ENCODE results near the gene TREML2. TPM values are rescaled to one million over a fixed set of nuclear protein-coding genes. Genes with fewer than 3 reads are reported as not detected.

The TREML2 gene
- total RNA-seq, 8 experiments from 2014 or later: 0.09 to 0.47 (median 0.20) TPM; not detected in 5

- H3K4me3 ChIP-seq: no peak overlapping the region
- 80% methylated on average over 1 of the region's 1 CpG; no CpG with 5 or more reads in 9 of the 10 experiments for WGBS, 10 experiments
- H3K27ac ChIP-seq: no peak overlapping the region
- ATAC-seq (replicated peaks in 6 of 8): no peak
- no peaks in the 10 kb centered on the region for H3K4me1 ChIP-seq (replicated peaks in 1 of 2)
- in situ Hi-C loops (cut with MboI; ENCODE audit: low pct_unique_long_range_greater_than_20kb in 2 of 9, low sequenced_read_pairs in 9 of 9, unreplicated experiment in 9 of 9): no loop called here
Observed at GRCh38 chr6:41163419-41163717, 37.6 kb downstream of the TREML2 start.

- in situ Hi-C loops (cut with MboI; ENCODE audit: low pct_unique_long_range_greater_than_20kb in 2 of 9, low sequenced_read_pairs in 9 of 9, unreplicated experiment in 9 of 9): no loop called here
- Histone ChIP-seq H3K4me1 (replicated peaks in 1 of 2) (no peaks in the 10 kb centered on the region), H3K4me3 (no peak within 1 kb of the TSS), H3K27ac (no peak within 1 kb of the TSS)
- ATAC-seq (replicated peaks in 6 of 8): peak in 1 of 8 experiments; percentile 33
- 50 to 100% (median 60%) methylated on average over 1 of the region's 10 CpGs; no CpG with 5 or more reads in 7 of the 10 experiments for WGBS, 10 experiments
Observed at GRCh38 chr6:41162687-41163418, 38.1 kb downstream of the TREML2 start, which contains the start of gene TREM2. Gene TREM2, minus strand, starts transcription at chr6:41163116. Its CDS starts 34 bp downstream, at chr6:41163082.

GRCh38 chr6:41161851-41162552 is 38.9 kb downstream of the TREML2 start:
- in situ Hi-C loops (cut with MboI; ENCODE audit: low pct_unique_long_range_greater_than_20kb in 2 of 9, low sequenced_read_pairs in 9 of 9, unreplicated experiment in 9 of 9): no loop called here
- 0 to 89% (median 60%) methylated on average over 1 to 9 of the region's 13 CpGs; no CpG with 5 or more reads in 1 of the 10 experiments for WGBS, 10 experiments

DNA sequence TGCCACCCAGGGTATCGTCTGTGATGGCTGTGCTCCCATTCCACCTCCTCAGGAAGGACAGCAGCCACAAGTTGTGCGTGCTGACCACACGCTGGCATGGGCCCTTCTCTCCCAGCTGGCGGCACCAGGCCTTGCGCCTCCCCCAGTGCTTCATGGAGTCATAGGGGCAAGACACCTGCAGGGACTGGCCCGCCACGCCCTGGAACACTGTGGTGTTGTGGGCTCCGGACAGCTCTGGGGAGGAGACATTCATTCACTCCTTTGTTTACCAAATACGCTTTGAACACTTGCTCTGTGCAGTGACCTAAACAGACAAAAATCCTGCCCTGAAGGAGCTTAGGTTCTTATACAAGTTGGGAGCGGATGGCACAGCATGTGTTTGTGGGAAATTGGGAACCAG is 39.6 kb downstream of the TREML2 start:
- in situ Hi-C loops (cut with MboI; ENCODE audit: low pct_unique_long_range_greater_than_20kb in 2 of 9, low sequenced_read_pairs in 9 of 9, unreplicated experiment in 9 of 9): no loop called here
- 67 to 100% (median 86%) methylated on average over 1 to 8 of the region's 10 CpGs; no CpG with 5 or more reads in 6 of the 10 experiments for WGBS, 10 experiments
- Histone ChIP-seq H3K4me3 (no peak overlapping the region), H3K27ac (no peak overlapping the region), H3K4me1 (replicated peaks in 1 of 2) (no peaks in the 10 kb centered on the region)
- ATAC-seq (replicated peaks in 6 of 8): no peak

More at GRCh38 chr6:41161851-41162552, 38.9 kb downstream of the TREML2 start:
- Histone ChIP-seq H3K27ac (no peak overlapping the region), H3K4me1 (replicated peaks in 1 of 2) (no peaks in the 10 kb centered on the region), H3K4me3 (no peak overlapping the region)
- ATAC-seq (replicated peaks in 6 of 8): no peak

- no peak overlapping the region for H3K4me3 ChIP-seq
- 20 to 100% (median 78%) methylated on average over 1 to 2 of the region's 3 CpGs; no CpG with 5 or more reads in 5 of the 10 experiments for WGBS, 10 experiments
- no peak overlapping the region for H3K27ac ChIP-seq
- in situ Hi-C loops (cut with MboI; ENCODE audit: low pct_unique_long_range_greater_than_20kb in 2 of 9, low sequenced_read_pairs in 9 of 9, unreplicated experiment in 9 of 9): no loop called here
- ATAC-seq (replicated peaks in 6 of 8): no peak
- H3K4me1 ChIP-seq (replicated peaks in 1 of 2): no peaks in the 10 kb centered on the region
Observed at GRCh38 chr6:41160933-41161332, 40.0 kb downstream of the TREML2 start.

DNA sequence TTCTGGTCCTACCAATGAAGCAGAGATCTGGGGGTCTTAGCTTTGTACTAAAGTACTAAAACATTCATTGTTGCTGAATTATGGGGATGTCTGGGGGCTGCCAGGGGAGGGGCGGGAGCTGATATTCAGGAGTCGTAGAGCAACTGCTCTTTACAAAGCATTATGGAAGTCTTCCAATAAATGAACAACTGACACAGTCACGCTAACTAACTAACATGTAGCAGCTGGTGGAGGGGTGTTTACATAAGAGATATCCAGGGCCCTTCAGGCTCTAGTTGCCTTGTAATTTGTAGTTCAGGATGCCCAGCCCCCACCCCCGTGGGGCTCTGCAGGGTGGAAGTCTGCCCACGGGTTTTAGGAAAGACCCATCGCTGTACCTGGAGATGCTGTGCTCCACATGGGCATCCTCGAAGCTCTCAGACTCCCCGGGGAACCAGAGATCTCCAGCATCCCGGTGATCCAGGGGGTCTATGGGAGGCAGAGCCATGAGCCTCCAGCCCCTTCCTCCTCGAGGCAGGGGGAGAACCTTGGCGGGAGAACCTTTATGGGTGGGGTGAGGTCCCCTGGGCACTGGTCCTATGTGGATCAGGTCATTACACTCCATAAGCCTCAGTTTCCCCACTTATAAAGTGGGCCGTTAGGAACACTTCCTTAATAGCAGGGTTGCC is 41.4 kb downstream of the TREML2 start:
- Histone ChIP-seq H3K4me3 (no peak overlapping the region), H3K27ac (no peak overlapping the region), H3K4me1 (replicated peaks in 1 of 2) (no peaks in the 10 kb centered on the region)
- WGBS, 10 experiments: 20 to 100% (median 73%) methylated on average over 1 to 9 of the region's 12 CpGs; no CpG with 5 or more reads in 3 of the 10 experiments
- no peak for ATAC-seq (replicated peaks in 6 of 8)
- in situ Hi-C loops (cut with MboI; ENCODE audit: low pct_unique_long_range_greater_than_20kb in 2 of 9, low sequenced_read_pairs in 9 of 9, unreplicated experiment in 9 of 9): no loop called here

DNA sequence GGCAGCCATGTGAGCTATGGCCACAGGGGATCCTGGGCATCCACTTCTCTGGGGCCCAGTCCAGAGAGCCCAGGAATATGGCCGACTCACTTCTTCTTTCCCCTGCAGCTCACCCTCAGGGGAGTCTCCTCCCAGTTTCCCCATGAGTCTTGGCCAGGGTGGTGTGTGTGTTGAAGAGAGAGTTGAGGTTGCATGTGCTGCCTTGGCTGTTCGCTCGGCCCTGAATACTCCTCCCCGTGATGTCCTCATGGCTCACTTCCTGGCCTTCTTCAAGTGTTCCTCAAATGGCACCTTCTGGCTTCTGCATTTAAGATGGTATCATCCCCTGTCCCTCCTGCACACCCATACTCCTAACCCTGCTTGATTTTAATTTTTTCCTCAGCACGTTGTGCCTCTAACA is 43.6 kb downstream of the TREML2 start:
- Histone ChIP-seq H3K4me1 (replicated peaks in 1 of 2) (no peaks in the 10 kb centered on the region), H3K4me3 (no peak overlapping the region), H3K27ac (no peak overlapping the region)
- WGBS, 10 experiments: 33 to 85% (median 73%) methylated on average over 1 to 4 of the region's 5 CpGs; no CpG with 5 or more reads in 3 of the 10 experiments
- no peak for ATAC-seq (replicated peaks in 6 of 8)
- in situ Hi-C loops (cut with MboI; ENCODE audit: low pct_unique_long_range_greater_than_20kb in 2 of 9, low sequenced_read_pairs in 9 of 9, unreplicated experiment in 9 of 9): no loop called here

- ATAC-seq (replicated peaks in 6 of 8): no peak
- no peak overlapping the region for H3K27ac ChIP-seq
- 71 to 100% (median 100%) methylated on average over 1 to 2 of the region's 6 CpGs; no CpG with 5 or more reads in 7 of the 10 experiments for WGBS, 10 experiments
- in situ Hi-C loops (cut with MboI; ENCODE audit: low pct_unique_long_range_greater_than_20kb in 2 of 9, low sequenced_read_pairs in 9 of 9, unreplicated experiment in 9 of 9): no loop called here
- no peaks in the 10 kb centered on the region for H3K4me1 ChIP-seq (replicated peaks in 1 of 2)
- H3K4me3 ChIP-seq: no peak overlapping the region
Observed at GRCh38 chr6:41156771-41157170, 44.2 kb downstream of the TREML2 start.

DNA sequence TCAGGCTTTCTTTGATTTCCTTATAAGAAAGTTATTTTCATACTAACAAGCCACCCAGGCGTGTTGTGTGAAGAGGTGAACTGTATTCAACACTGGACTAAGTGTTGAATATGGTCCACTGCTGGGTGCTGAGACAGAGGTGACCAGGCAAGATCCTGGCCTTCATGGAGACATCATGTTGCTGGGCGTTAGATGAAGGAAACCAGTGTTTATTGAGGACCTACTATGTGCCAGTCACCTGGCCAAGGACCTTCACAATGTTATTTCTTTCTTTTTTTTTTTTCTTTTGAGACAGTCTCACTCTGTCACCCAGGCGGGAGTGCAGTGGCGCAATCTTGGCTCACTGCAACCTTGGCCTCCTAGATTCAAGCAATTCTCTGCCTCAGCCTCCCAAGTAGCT is 44.9 kb downstream of the TREML2 start:
- no peak overlapping the region for H3K27ac ChIP-seq
- 43 to 100% (median 83%) methylated on average over 1 to 4 of the region's 4 CpGs; no CpG with 5 or more reads in 3 of the 10 experiments for WGBS, 10 experiments
- in situ Hi-C loops (cut with MboI; ENCODE audit: low pct_unique_long_range_greater_than_20kb in 2 of 9, low sequenced_read_pairs in 9 of 9, unreplicated experiment in 9 of 9): no loop called here
- H3K4me1 ChIP-seq (replicated peaks in 1 of 2): no peaks in the 10 kb centered on the region
- ATAC-seq (replicated peaks in 6 of 8): no peak
- no peak overlapping the region for H3K4me3 ChIP-seq

GRCh38 chr6:41155132-41155805 is 45.7 kb downstream of the TREML2 start:
- Histone ChIP-seq H3K4me1 (replicated peaks in 1 of 2) (no peaks in the 10 kb centered on the region), H3K27ac (no peak overlapping the region), H3K4me3 (no peak overlapping the region)
- no peak for ATAC-seq (replicated peaks in 6 of 8)
- in situ Hi-C loops (cut with MboI; ENCODE audit: low pct_unique_long_range_greater_than_20kb in 2 of 9, low sequenced_read_pairs in 9 of 9, unreplicated experiment in 9 of 9): no loop called here
- 10 to 100% (median 64%) methylated on average over 1 to 6 of the region's 7 CpGs for WGBS, 10 experiments

GRCh38 chr6:41153992-41154625 is 46.8 kb downstream of the TREML2 start, which contains the start of gene TREML1:
Gene TREML1, minus strand, starts transcription at chr6:41154347. Its CDS starts 59 bp downstream, at chr6:41154288.
- no peak within 1 kb of the TSS for H3K4me3 ChIP-seq
- no peak within 1 kb of the TSS for H3K27ac ChIP-seq
- in situ Hi-C loops (cut with MboI; ENCODE audit: low pct_unique_long_range_greater_than_20kb in 2 of 9, low sequenced_read_pairs in 9 of 9, unreplicated experiment in 9 of 9): no loop called here
- WGBS, 10 experiments: 67 to 100% (median 82%) methylated on average over 1 to 3 of the region's 5 CpGs; no CpG with 5 or more reads in 6 of the 10 experiments
- ATAC-seq (replicated peaks in 6 of 8): no peak
- no peaks in the 10 kb centered on the region for H3K4me1 ChIP-seq (replicated peaks in 1 of 2)

GRCh38 chr6:41153451-41153850 is 47.5 kb downstream of the TREML2 start:
- 50 to 100% (median 94%) methylated on average over 1 of the region's 4 CpGs; no CpG with 5 or more reads in 6 of the 10 experiments for WGBS, 10 experiments
- in situ Hi-C loops (cut with MboI; ENCODE audit: low pct_unique_long_range_greater_than_20kb in 2 of 9, low sequenced_read_pairs in 9 of 9, unreplicated experiment in 9 of 9): no loop called here
- Histone ChIP-seq H3K4me3 (no peak overlapping the region), H3K27ac (no peak overlapping the region), H3K4me1 (replicated peaks in 1 of 2) (no peaks in the 10 kb centered on the region)
- no peak for ATAC-seq (replicated peaks in 6 of 8)

Measured in motor neuron (in vitro differentiated cells).